PC-3 (cell line): ENCODE data around the gene SH2D3C. TPM values are rescaled to one million over a fixed set of nuclear protein-coding genes. Genes with fewer than 3 reads are reported as not detected.
A peak's percentile ranks its signal among the peaks of the same experiment; 100 is the strongest.

Source experiments
- ATAC-seq: fragments of 200-7000 bp; cut with Tn5 transposase; 2 replicates; pipeline ENCODE4 v1.9.1; 2020; ENCODE audit warnings: mild to moderate bottlenecking, moderate library complexity
- BruUV-seq: library from RNA; stranded (reverse); fragments of 400-500 nt; replicated peaks from 2 replicates; lab custom pipeline; 2021; lab: Mats Ljungman, UMichigan
- CTCF ChIA-PET: fragments of 300-600 bp; sonication (Branson Sonifier 250); formaldehyde crosslinking; loops from one replicate; lab custom pipeline; 2022; ENCODE audit warnings: antibody characterized with exemption; lab: Charles Lee
- POLR2A ChIA-PET: fragments of 300-600 bp; sonication (Branson Sonifier 250); formaldehyde crosslinking; loops from one replicate; lab custom pipeline; 2022; ENCODE audit warnings: antibody characterized with exemption; ENCODE audit not compliant: unreplicated experiment; lab: Charles Lee
- DNase-seq: peaks from one replicate; pipeline ENCODE4 v3.0.0-alpha.2; 2015
- H2AFZ ChIP-seq: fragments of 300-600 bp; sonication (generic); 2 replicates; pipeline ENCODE4 v1.6.0; 2016; ENCODE audit warnings: antibody characterized with exemption, low read length
- H3F3A ChIP-seq: fragments of 300-600 bp; sonication (generic); one replicate; pipeline ENCODE4 v1.6.0; 2017; ENCODE audit warnings: antibody characterized with exemption, low read length, control low read depth, mild to moderate bottlenecking; ENCODE audit not compliant: unreplicated experiment
- H3K27ac ChIP-seq: fragments of 300-600 bp; sonication (generic); 2 replicates; pipeline ENCODE4 v1.5.1; 2016; ENCODE audit warnings: mild to moderate bottlenecking, low read length
- H3K27me3 ChIP-seq: fragments of 300-600 bp; sonication (generic); 2 replicates; pipeline ENCODE4 v1.6.1; 2016; ENCODE audit warnings: low read length, mixed read lengths
- H3K36me3 ChIP-seq: fragments of 300-600 bp; sonication (generic); 2 replicates; pipeline ENCODE4 v1.6.1; 2016; ENCODE audit warnings: low read depth, mixed run types, low read length, mixed read lengths
- H3K4me1 ChIP-seq: fragments of 300-600 bp; sonication (generic); 2 replicates; pipeline ENCODE4 v1.5.1; 2016; ENCODE audit warnings: low read length; ENCODE audit not compliant: insufficient read depth
- H3K4me2 ChIP-seq: fragments of 300-600 bp; sonication (generic); 2 replicates; pipeline ENCODE4 v1.6.0; 2016; ENCODE audit warnings: low read length
- H3K4me3 ChIP-seq: fragments of 300-600 bp; sonication (generic); 2 replicates; pipeline ENCODE4 v1.5.1; 2016; ENCODE audit warnings: mild to moderate bottlenecking, low read length, mixed read lengths
- H3K79me2 ChIP-seq: fragments of 300-600 bp; sonication (generic); 2 replicates; pipeline ENCODE4 v1.6.1; 2017; ENCODE audit warnings: low read length, mixed read lengths
- H3K9ac ChIP-seq: fragments of 300-600 bp; sonication (generic); 2 replicates; pipeline ENCODE4 v1.6.0; 2016; ENCODE audit warnings: mild to moderate bottlenecking, low read length
- H3K9me2 ChIP-seq: fragments of 300-600 bp; sonication (generic); replicated peaks from 2 replicates; pipeline ENCODE4 v1.6.1; 2016; ENCODE audit warnings: mixed run types, low read length, mixed read lengths
- H3K9me3 ChIP-seq: fragments of 300-600 bp; sonication (generic); 2 replicates; pipeline ENCODE4 v1.6.1; 2016; ENCODE audit warnings: low read length, mixed read lengths
- H4K20me1 ChIP-seq: fragments of 300-600 bp; sonication (generic); 2 replicates; pipeline ENCODE4 v1.6.1; 2016; ENCODE audit warnings: low read length, mixed read lengths
- EZH2 ChIP-seq: fragments of 300-600 bp; sonication (generic); IDR thresholded peaks from one replicate; pipeline ENCODE4 v1.6.1; 2017; ENCODE audit warnings: antibody characterized with exemption, mild to moderate bottlenecking, low read length; ENCODE audit not compliant: unreplicated experiment
- EZH2phosphoT487 ChIP-seq: fragments of 300-600 bp; sonication (generic); IDR thresholded peaks from 2 replicates; pipeline ENCODE4 v1.6.1; 2018; ENCODE audit warnings: mild to moderate bottlenecking, antibody characterized with exemption, low read length, borderline replicate concordance
- intact Hi-C: fragments of 100-400 bp; cut with micrococcal nuclease; formaldehyde crosslinking; loops from 2 replicates; pipeline ENCODE4 v1.9.0; 2023
- total RNA-seq: library from RNA; depleted of rRNA; stranded (reverse); fragments of >200 nt; gene quantifications from 2 replicates; pipeline ENCODE4 v1.2.3, GENCODE V29; 2014
- TF ChIP-seq, protein P1 (sequence below): fragments of 300-600 bp; sonication (generic); conservative IDR thresholded peaks from 2 replicates; pipeline ENCODE4 v1.5.1; 2017; ENCODE audit warnings: antibody characterized with exemption, low read depth, mild to moderate bottlenecking, low read length

Gene SH2D3C
- total RNA-seq, 1 experiment from 2014 or later: 0.26 TPM

DNA sequence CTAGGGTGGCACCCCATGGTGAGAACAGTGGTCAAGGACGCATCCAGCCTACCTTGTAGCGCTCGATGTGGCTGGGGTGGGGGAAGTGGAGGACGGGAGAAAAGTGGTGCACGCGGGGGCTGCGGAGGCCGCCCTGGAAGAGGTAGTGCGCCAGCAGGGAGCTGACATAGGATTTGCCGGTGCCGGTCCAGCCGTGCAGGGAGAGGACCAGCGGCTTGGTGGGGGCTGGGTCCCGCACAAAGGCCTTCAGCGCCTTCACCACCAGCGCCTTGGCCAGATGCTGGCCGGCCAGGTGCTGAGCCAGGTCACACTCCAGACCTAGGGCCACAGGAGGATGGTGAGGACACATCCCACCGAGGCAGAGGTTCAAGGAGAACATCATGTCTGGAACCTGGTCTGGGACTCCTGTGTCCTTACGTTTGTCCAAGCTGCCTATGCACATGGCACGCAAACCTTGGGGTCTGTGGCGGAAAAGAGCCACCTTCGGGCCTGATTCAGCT is 44.2 kb downstream of the SH2D3C start:
- peak overlapping the region; percentile 71; the same call in 1 of the 2 replicates for H3K9ac ChIP-seq
- no peak for ATAC-seq

DNA sequence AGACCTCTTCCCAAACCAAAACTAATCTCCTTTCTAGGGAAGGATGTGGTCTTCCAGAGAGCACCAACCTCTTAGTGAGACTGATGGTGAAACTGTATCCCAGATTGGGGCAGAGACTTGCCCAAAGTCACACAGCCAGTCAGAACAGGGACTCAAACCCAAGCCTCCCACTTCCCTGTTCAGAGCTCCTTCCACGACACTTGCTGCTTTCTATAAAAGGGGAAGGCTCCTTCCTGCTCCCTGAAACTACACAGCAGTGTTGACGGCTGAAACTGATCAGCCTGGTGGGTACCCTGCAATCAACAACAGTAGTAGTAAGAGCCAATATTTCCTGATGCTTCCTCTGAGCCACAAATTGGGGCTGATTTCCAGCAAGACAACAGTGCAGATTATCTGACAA is 44.9 kb downstream of the SH2D3C start:
- no peak overlapping the region for H2AFZ ChIP-seq
- ChIA-PET POLR2A (no interaction called here), CTCF (no interaction called here)
- intact Hi-C loops: loop anchor here (1.0 to 2.0 kb wide), 3 partner anchors 26 to 187 kb away; no protein-coding TSS in a partner anchor
- no peak overlapping the region for H3K4me3 ChIP-seq
- no peak for ATAC-seq
- no peaks in the 10 kb centered on the region for H3K9me2 ChIP-seq
- H3K79me2 ChIP-seq: no peaks in the 10 kb centered on the region
- peak overlapping the region; percentile 94; the same call in 1 of the 2 replicates for H3K4me2 ChIP-seq
- H3K9me3 ChIP-seq: no peaks in the 10 kb centered on the region
- H3K27ac ChIP-seq: no peak overlapping the region
- no peak for TF ChIP-seq EZH2phosphoT487
- TF ChIP-seq EZH2: no peak
- TF ChIP-seq, protein P1, sequence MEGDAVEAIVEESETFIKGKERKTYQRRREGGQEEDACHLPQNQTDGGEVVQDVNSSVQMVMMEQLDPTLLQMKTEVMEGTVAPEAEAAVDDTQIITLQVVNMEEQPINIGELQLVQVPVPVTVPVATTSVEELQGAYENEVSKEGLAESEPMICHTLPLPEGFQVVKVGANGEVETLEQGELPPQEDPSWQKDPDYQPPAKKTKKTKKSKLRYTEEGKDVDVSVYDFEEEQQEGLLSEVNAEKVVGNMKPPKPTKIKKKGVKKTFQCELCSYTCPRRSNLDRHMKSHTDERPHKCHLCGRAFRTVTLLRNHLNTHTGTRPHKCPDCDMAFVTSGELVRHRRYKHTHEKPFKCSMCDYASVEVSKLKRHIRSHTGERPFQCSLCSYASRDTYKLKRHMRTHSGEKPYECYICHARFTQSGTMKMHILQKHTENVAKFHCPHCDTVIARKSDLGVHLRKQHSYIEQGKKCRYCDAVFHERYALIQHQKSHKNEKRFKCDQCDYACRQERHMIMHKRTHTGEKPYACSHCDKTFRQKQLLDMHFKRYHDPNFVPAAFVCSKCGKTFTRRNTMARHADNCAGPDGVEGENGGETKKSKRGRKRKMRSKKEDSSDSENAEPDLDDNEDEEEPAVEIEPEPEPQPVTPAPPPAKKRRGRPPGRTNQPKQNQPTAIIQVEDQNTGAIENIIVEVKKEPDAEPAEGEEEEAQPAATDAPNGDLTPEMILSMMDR: no peak
- TSS peak; percentile 43 for BruUV-seq
- no peak overlapping the region for H3K9ac ChIP-seq
- no peaks in the 10 kb centered on the region for H3F3A ChIP-seq
- peaks cover 8% of the 10 kb centered on the region for H3K4me1 ChIP-seq
- no peaks in the 10 kb centered on the region for H3K27me3 ChIP-seq
- DNase-seq: no peak
- no peaks in the 10 kb centered on the region for H4K20me1 ChIP-seq
- H3K36me3 ChIP-seq: no peaks in the 10 kb centered on the region

More for the DNA sequence above, 44.2 kb downstream of the SH2D3C start:
- DNase-seq: no peak
- Histone ChIP-seq H3K27me3 (no peaks in the 10 kb centered on the region), H3K79me2 (no peaks in the 10 kb centered on the region), H2AFZ (peak overlapping the region; percentile 83), H3K9me3 (no peaks in the 10 kb centered on the region), H4K20me1 (no peaks in the 10 kb centered on the region), H3F3A (no peaks in the 10 kb centered on the region), H3K9me2 (no peaks in the 10 kb centered on the region), H3K4me3 (peak overlapping the region; percentile 84), H3K4me1 (peaks cover 8% of the 10 kb centered on the region), H3K27ac (no peak overlapping the region), H3K36me3 (no peaks in the 10 kb centered on the region), H3K4me2 (peak overlapping the region; percentile 94)
- TF ChIP-seq, protein P1: no peak; the same call in 1 of the 2 replicates
- TF ChIP-seq EZH2 (no peak), EZH2phosphoT487 (no peak)
- intact Hi-C loops: loop anchor here (1.0 to 2.0 kb wide), 3 partner anchors 27 to 187 kb away; no protein-coding TSS in a partner anchor
- ChIA-PET POLR2A (interaction anchor here (0.8 to 1.2 kb wide), 2 partner anchors 13 to 127 kb away, joined by 3 to 6 read pairs; no protein-coding TSS in a partner anchor), CTCF (interaction anchor here (0.6 to 1.6 kb wide), 11 partner anchors 19 to 311 kb away, joined by 3 to 19 read pairs (median 7); partner anchors contain the start of genes CDK9, PTRH1 and TTC16)
- BruUV-seq: no TSS peak

DNA sequence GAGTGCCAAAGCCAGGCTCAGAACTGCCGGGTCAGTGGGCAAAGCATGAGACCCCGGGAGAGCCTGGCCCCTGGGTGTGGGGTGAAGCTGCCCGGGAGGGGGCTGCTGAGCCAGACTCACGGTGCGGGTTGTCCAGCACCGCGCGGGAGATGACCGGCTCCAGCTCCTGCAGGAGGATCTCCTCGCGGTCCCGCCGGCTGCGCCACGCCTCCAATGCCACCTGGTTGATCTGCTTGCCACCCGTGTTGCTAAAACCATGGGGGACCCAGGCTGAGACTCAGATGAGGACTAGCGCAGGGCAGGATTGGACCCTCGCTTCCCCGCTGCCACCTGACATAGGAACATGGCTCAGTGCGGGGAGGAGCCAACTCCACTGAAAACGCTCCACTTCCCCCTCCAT is 46.0 kb downstream of the SH2D3C start:
- Histone ChIP-seq H3K9me3 (no peaks in the 10 kb centered on the region), H3K4me3 (no peak overlapping the region), H3K36me3 (no peaks in the 10 kb centered on the region), H2AFZ (no peak overlapping the region), H3F3A (no peaks in the 10 kb centered on the region), H3K9me2 (no peaks in the 10 kb centered on the region), H3K27me3 (no peaks in the 10 kb centered on the region), H3K4me2 (no peak overlapping the region), H3K4me1 (peaks cover 8% of the 10 kb centered on the region), H3K79me2 (no peaks in the 10 kb centered on the region), H3K9ac (no peak overlapping the region), H3K27ac (no peak overlapping the region), H4K20me1 (no peaks in the 10 kb centered on the region)
- intact Hi-C loops: no loop called here
- no peak for DNase-seq
- ATAC-seq: no peak
- BruUV-seq: no TSS peak
- ChIA-PET POLR2A (no interaction called here), CTCF (no interaction called here)
- TF ChIP-seq, protein P1: no peak
- TF ChIP-seq EZH2: no peak
